Nephron progenitor cell (in vitro differentiated cells): ENCODE results near the gene ADGRL3.

ENCODE experiments used
- DNase-seq: peaks from one replicate; pipeline ENCODE4 v3.0.0; 2021
- H3K27ac Mint-ChIP-seq: 2 replicates; pipeline ENCODE4 v1.8.0; 2021; ENCODE audit warnings: mild to moderate bottlenecking, moderate library complexity, mixed read lengths
- H3K27me3 Mint-ChIP-seq: 2 replicates; pipeline ENCODE4 v1.8.0; 2021; ENCODE audit warnings: mild to moderate bottlenecking, low read depth, mixed read lengths; ENCODE audit not compliant: poor library complexity
- H3K36me3 Mint-ChIP-seq: 2 replicates; pipeline ENCODE4 v1.8.0; 2021; ENCODE audit warnings: low read depth, mixed read lengths
- H3K4me1 Mint-ChIP-seq: 2 replicates; pipeline ENCODE4 v1.8.0; 2021; ENCODE audit warnings: mixed read lengths
- H3K4me3 Mint-ChIP-seq: 2 replicates; pipeline ENCODE4 v1.8.0; 2021; ENCODE audit warnings: mild to moderate bottlenecking, moderate library complexity, mixed read lengths
- H3K9me3 Mint-ChIP-seq: 2 replicates; pipeline ENCODE4 v1.8.0; 2021; ENCODE audit warnings: mild to moderate bottlenecking, moderate library complexity, mixed read lengths
- TF ChIP-seq, protein P1 (sequence below): fragments of 200-600 bp; sonication (generic); IDR thresholded peaks from 2 replicates; pipeline ENCODE4 v1.5.0; 2021; ENCODE audit warnings: antibody characterized with exemption

ADGRL3 gene

DNA sequence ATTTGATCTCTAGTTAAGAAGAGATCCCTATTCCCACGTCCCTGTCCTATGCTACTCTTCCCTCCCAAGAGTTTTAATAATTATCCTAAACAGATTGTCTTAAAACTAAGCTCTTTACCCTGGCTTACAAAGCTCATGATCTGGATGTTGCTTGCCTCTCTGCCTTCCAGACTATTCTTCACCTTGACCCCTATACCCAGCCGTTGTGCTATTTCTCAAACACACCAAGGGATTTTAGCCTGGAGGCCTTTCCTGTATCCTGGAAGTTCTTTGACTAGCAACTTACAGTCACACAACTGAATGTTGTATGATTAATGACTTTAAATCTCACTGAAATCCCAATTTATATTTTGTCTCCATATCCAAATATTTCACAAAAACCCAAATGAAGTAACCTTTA, 314.9 kb downstream of the ADGRL3 start:
- no peak for DNase-seq
- TF ChIP-seq, protein P1, sequence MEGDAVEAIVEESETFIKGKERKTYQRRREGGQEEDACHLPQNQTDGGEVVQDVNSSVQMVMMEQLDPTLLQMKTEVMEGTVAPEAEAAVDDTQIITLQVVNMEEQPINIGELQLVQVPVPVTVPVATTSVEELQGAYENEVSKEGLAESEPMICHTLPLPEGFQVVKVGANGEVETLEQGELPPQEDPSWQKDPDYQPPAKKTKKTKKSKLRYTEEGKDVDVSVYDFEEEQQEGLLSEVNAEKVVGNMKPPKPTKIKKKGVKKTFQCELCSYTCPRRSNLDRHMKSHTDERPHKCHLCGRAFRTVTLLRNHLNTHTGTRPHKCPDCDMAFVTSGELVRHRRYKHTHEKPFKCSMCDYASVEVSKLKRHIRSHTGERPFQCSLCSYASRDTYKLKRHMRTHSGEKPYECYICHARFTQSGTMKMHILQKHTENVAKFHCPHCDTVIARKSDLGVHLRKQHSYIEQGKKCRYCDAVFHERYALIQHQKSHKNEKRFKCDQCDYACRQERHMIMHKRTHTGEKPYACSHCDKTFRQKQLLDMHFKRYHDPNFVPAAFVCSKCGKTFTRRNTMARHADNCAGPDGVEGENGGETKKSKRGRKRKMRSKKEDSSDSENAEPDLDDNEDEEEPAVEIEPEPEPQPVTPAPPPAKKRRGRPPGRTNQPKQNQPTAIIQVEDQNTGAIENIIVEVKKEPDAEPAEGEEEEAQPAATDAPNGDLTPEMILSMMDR = no peak
- peak overlapping the region; percentile 4 for H3K27ac Mint-ChIP-seq
- peaks cover 3% of the 10 kb centered on the region for H3K4me1 Mint-ChIP-seq
- no peaks in the 10 kb centered on the region for H3K36me3 Mint-ChIP-seq
- no peaks in the 10 kb centered on the region for H3K27me3 Mint-ChIP-seq
- peaks cover 11% of the 10 kb centered on the region for H3K9me3 Mint-ChIP-seq
- no peak overlapping the region for H3K4me3 Mint-ChIP-seq

DNA sequence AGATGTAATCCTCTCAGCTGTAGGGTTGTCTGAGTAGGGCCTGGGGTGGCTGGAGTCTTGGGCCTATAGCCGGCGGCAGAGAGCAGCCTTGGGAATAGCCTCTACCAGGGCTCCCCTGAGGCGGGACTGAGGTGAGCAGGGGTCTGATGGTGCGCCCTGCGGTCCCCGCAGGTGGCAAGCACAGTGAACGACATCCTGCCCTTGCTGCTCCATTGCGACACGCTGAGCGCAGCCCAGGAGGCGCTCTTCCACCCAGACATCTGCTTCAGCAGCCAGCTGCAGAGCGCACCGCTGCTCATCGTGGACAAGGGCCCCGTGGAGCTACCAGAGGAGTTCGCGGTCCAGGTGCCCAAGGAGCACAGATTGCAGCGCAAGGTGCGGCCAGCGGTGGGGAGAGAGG, 317.0 kb downstream of the ADGRL3 start:
- Mint-ChIP-seq H3K4me1 (peaks cover 15% of the 10 kb centered on the region), H3K27ac (no peak overlapping the region), H3K27me3 (no peaks in the 10 kb centered on the region), H3K4me3 (no peak overlapping the region), H3K9me3 (no peaks in the 10 kb centered on the region), H3K36me3 (no peaks in the 10 kb centered on the region)
- TF ChIP-seq, protein P1 = peak; percentile 31
- DNase-seq = peak; percentile 54

DNA sequence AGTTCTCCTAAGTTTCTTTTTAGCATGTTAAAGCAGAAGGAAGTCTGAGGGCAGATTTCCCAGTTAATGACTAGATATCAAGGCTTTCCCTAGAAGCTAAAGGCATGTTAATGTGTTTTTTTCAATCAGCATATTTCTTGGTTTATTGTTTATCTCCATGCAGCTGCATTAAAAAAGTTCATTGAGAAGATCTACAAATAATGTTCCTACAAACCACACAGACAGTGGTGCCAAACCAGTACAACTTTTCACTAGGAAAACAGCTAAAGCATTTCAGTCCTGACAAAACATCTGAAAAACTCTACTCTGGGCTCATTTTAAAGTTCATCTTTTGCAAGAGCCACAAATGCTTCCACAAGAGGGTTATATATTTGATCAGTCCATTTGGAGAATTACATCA, 320.0 kb downstream of the ADGRL3 start:
- no peaks in the 10 kb centered on the region for H3K36me3 Mint-ChIP-seq
- no peak overlapping the region for H3K4me3 Mint-ChIP-seq
- H3K27me3 Mint-ChIP-seq = no peaks in the 10 kb centered on the region
- DNase-seq = no peak
- TF ChIP-seq, protein P1 = no peak
- no peaks in the 10 kb centered on the region for H3K9me3 Mint-ChIP-seq
- peaks cover 15% of the 10 kb centered on the region for H3K4me1 Mint-ChIP-seq
- peak overlapping the region; percentile 4 for H3K27ac Mint-ChIP-seq

DNA sequence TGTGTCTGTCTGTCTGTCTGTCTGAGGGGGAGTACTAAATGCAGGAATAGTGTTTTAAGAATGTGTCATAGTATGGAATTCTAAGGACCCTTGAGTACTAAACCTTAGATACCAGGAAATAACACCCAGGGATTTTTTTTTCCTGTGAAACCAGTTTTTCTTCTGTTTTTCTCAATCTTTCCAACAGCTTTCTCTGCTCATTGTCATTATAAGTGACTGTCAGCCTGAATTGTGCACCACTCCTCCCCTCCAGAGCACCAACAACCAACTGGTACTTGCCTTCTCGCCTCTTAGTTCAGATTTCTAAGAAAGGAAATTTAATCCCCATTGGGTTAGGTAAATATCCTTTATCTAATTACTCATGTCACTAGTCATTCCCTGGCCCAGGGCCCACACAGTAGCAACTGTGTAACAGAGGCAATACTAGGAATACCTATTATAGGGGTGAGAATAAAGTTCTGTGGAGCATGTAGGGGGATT, 320.6 kb downstream of the ADGRL3 start:
- Mint-ChIP-seq H3K4me1 (peaks cover 15% of the 10 kb centered on the region), H3K27me3 (no peaks in the 10 kb centered on the region)

DNA sequence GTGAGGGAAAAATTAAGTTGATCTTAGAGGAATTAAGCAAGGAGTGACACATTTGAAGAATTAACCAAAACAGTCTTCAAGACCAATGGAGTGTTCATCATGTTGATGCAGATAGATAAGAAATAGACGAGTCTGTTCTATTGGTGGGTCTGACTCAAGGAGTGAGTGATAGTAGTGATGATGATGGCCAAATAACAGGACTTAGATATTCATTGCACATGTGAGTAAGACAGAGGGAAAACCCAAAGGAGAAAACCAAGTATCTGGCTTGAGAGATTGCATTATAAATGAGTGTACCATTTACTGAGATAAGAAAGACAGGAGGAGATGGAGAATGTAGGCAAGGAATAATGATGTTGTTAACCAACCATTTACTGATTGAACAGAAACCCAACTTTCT, 321.3 kb downstream of the ADGRL3 start:
- Mint-ChIP-seq H3K9me3 (no peaks in the 10 kb centered on the region), H3K27me3 (no peaks in the 10 kb centered on the region), H3K4me3 (no peak overlapping the region), H3K27ac (no peak overlapping the region), H3K36me3 (no peaks in the 10 kb centered on the region), H3K4me1 (peaks cover 15% of the 10 kb centered on the region)
- TF ChIP-seq, protein P1 = no peak
- no peak for DNase-seq

More for the DNA sequence above, 320.6 kb downstream of the ADGRL3 start:
- Mint-ChIP-seq H3K9me3 (no peaks in the 10 kb centered on the region), H3K36me3 (no peaks in the 10 kb centered on the region), H3K27ac (peak overlapping the region; percentile 53), H3K4me3 (no peak overlapping the region)
- TF ChIP-seq, protein P1 = no peak
- no peak for DNase-seq

GRCh38 chr4:61522312-61522711, 322.2 kb downstream of the ADGRL3 start:
- Mint-ChIP-seq H3K4me3 (no peak overlapping the region), H3K4me1 (peaks cover 15% of the 10 kb centered on the region), H3K27ac (no peak overlapping the region), H3K9me3 (no peaks in the 10 kb centered on the region), H3K27me3 (no peaks in the 10 kb centered on the region), H3K36me3 (no peaks in the 10 kb centered on the region)
- TF ChIP-seq, protein P1 = no peak
- DNase-seq = no peak
